ENCODE data around the gene DENND4A.

DNA sequence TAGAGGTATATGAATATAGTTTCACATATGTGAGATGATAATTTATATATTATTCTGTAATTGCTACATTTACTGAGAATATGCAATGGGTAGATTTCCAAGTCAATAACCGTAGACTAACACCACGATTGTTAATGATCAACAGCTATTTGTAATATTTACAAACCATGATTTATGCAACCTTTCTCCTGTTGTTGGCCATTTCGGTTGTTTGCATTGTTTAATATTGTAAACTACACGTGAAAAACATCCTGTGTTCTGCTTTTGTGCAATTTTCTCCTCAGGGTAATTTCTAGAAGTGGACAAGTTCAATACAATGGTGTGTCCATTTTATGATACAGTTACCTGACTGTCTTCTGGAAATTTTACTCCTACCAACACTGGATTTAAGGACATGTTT is 47.9 kb upstream of the DENND4A start:
- TF ChIP-seq POLR2A (IDR thresholded peaks at IDR 0.05) (no peak), POLR2AphosphoS5 (IDR thresholded peaks at IDR 0.05) (no peak)

Data from spleen (tissue), 3 donors.